H9 (cell line): Measurements from ENCODE around the gene LIN54. TPM values are rescaled to one million over a fixed set of nuclear protein-coding genes. Genes with fewer than 3 reads are reported as not detected.

Experiments
- DNase-seq: peaks from one replicate; pipeline ENCODE4 v3.0.0-alpha.2; 2017
- H2AFZ ChIP-seq: one replicate; pipeline ENCODE4 v1.6.1; 2013; ENCODE audit warnings: mild to moderate bottlenecking, low read length, control low read depth, moderate library complexity
- H2AK5ac ChIP-seq: 2 replicates; pipeline ENCODE4 v1.6.1; 2013; ENCODE audit warnings: low read length, control low read depth, mixed read lengths; ENCODE audit not compliant: insufficient read length
- H2BK120ac ChIP-seq: one replicate; pipeline ENCODE4 v1.6.1; 2013; ENCODE audit warnings: low read depth, mild to moderate bottlenecking, low read length, control low read depth, inconsistent platforms; ENCODE audit not compliant: poor library complexity, severe bottlenecking
- H2BK12ac ChIP-seq: 2 replicates; pipeline ENCODE4 v1.6.1; 2013; ENCODE audit warnings: low read length, control low read depth, mixed read lengths, low read depth; ENCODE audit not compliant: insufficient read length
- H2BK15ac ChIP-seq: 2 replicates; pipeline ENCODE4 v1.6.1; 2013; ENCODE audit warnings: low read depth, low read length, control low read depth
- H2BK20ac ChIP-seq: one replicate; pipeline ENCODE4 v1.6.1; 2013; ENCODE audit warnings: low read depth, mild to moderate bottlenecking, low read length, control low read depth, inconsistent platforms; ENCODE audit not compliant: poor library complexity, severe bottlenecking
- H2BK5ac ChIP-seq: 2 replicates; pipeline ENCODE4 v1.6.1; 2013; ENCODE audit warnings: low read length, control low read depth, mixed read lengths; ENCODE audit not compliant: insufficient read length
- H3K14ac ChIP-seq: 2 replicates; pipeline ENCODE4 v1.6.1; 2013; ENCODE audit warnings: low read length, control low read depth; ENCODE audit not compliant: insufficient read depth
- H3K18ac ChIP-seq: 2 replicates; pipeline ENCODE4 v1.6.1; 2013; ENCODE audit warnings: low read depth, mild to moderate bottlenecking, mixed read lengths, low read length, control low read depth; ENCODE audit not compliant: insufficient read length
- H3K23ac ChIP-seq: 2 replicates; pipeline ENCODE4 v1.6.1; 2013; ENCODE audit warnings: low read length, control low read depth, mixed read lengths, low read depth; ENCODE audit not compliant: insufficient read length
- H3K23me2 ChIP-seq: 2 replicates; pipeline ENCODE4 v1.6.1; 2013; ENCODE audit warnings: low read depth, mild to moderate bottlenecking, mixed read lengths, low read length, control low read depth; ENCODE audit not compliant: insufficient read length, poor library complexity, severe bottlenecking
- H3K27ac ChIP-seq: 2 replicates; pipeline ENCODE4 v1.5.1; 2013; ENCODE audit warnings: low read length, control low read depth, mixed read lengths, low read depth; ENCODE audit not compliant: insufficient read length
- H3K27me3 ChIP-seq: 2 replicates; pipeline ENCODE4 v1.6.1; 2013; ENCODE audit warnings: low read length, control low read depth, inconsistent platforms; ENCODE audit not compliant: insufficient read depth
- H3K4ac ChIP-seq: 2 replicates; pipeline ENCODE4 v1.6.1; 2013; ENCODE audit warnings: low read depth, mild to moderate bottlenecking, control low read depth, inconsistent platforms, low read length, moderate library complexity
- H3K4me1 ChIP-seq: 2 replicates; pipeline ENCODE4 v1.6.1; 2013; ENCODE audit warnings: low read length, control low read depth, inconsistent platforms; ENCODE audit not compliant: insufficient read depth
- H3K4me2 ChIP-seq: 2 replicates; pipeline ENCODE4 v1.6.1; 2013; ENCODE audit warnings: low read length, control low read depth, mixed read lengths; ENCODE audit not compliant: insufficient read length, insufficient read depth
- H3K56ac ChIP-seq: 2 replicates; pipeline ENCODE4 v1.6.1; 2013; ENCODE audit warnings: low read depth, mild to moderate bottlenecking, mixed read lengths, low read length, control low read depth; ENCODE audit not compliant: insufficient read length
- H3K79me1 ChIP-seq: 2 replicates; pipeline ENCODE4 v1.6.1; 2013; ENCODE audit warnings: low read depth, mild to moderate bottlenecking, moderate library complexity, low read length, control low read depth, inconsistent platforms; ENCODE audit not compliant: insufficient read depth, poor library complexity, severe bottlenecking
- H3K79me2 ChIP-seq: 2 replicates; pipeline ENCODE4 v1.6.1; 2013; ENCODE audit warnings: low read length, control low read depth, inconsistent platforms; ENCODE audit not compliant: insufficient read depth
- H3K9ac ChIP-seq: 2 replicates; pipeline ENCODE4 v1.6.1; 2013; ENCODE audit warnings: low read length, control low read depth, mixed read lengths; ENCODE audit not compliant: insufficient read length; ENCODE audit errors: extremely low read depth
- H3K9me3 ChIP-seq: one replicate; pipeline ENCODE4 v1.6.1; 2013; ENCODE audit warnings: low read depth, low read length, inconsistent platforms; ENCODE audit not compliant: control insufficient read depth
- H3T11ph ChIP-seq: one replicate; pipeline ENCODE4 v1.6.1; 2013; ENCODE audit warnings: mild to moderate bottlenecking, low read length, control low read depth, inconsistent platforms
- H4K20me1 ChIP-seq: one replicate; pipeline ENCODE4 v1.6.1; 2013; ENCODE audit not compliant: control insufficient read depth, insufficient read length, insufficient read depth
- H4K5ac ChIP-seq: 2 replicates; pipeline ENCODE4 v1.6.1; 2013; ENCODE audit warnings: low read depth, mild to moderate bottlenecking, mixed read lengths, low read length, control low read depth; ENCODE audit not compliant: insufficient read length
- H4K8ac ChIP-seq: replicated peaks from 2 replicates; pipeline ENCODE4 v1.6.1; 2013; ENCODE audit warnings: low read length, control low read depth, mixed read lengths, low read depth; ENCODE audit not compliant: insufficient read length
- H4K91ac ChIP-seq: 2 replicates; pipeline ENCODE4 v1.6.1; 2013; ENCODE audit warnings: low read depth, mild to moderate bottlenecking, moderate library complexity, mixed read lengths, low read length, control low read depth; ENCODE audit not compliant: insufficient read length
- H3K27ac Mint-ChIP-seq, 3 experiments: 2 replicates in 2 of 3; 3 replicates in 1 of 3; pipeline ENCODE4 v1.8.0; 2020 to 2021; ENCODE audit warnings: mixed read lengths in 3 of 3, mild to moderate bottlenecking in 1 of 3, moderate library complexity in 1 of 3
- H3K27me3 Mint-ChIP-seq: 2 replicates; pipeline ENCODE4 v1.8.0; 2021; ENCODE audit warnings: low read depth, mild to moderate bottlenecking, moderate library complexity, mixed read lengths
- H3K36me3 Mint-ChIP-seq, 3 experiments: 2 replicates in 2 of 3; 3 replicates in 1 of 3; pipeline ENCODE4 v1.8.0; 2020 to 2021; ENCODE audit warnings: low read depth in 3 of 3, mixed read lengths in 3 of 3; ENCODE audit not compliant: insufficient read depth in 1 of 3
- H3K4me1 Mint-ChIP-seq, 2 experiments: 2 replicates each; pipeline ENCODE4 v1.8.0; 2020; ENCODE audit warnings: mixed read lengths in 2 of 2
- H3K4me3 Mint-ChIP-seq, 2 experiments: 2 replicates in 1 of 2; 3 replicates in 1 of 2; pipeline ENCODE4 v1.8.0; 2020 to 2021; ENCODE audit warnings: mild to moderate bottlenecking in 2 of 2, mixed read lengths in 2 of 2, moderate library complexity in 1 of 2
- H3K9me3 Mint-ChIP-seq, 2 experiments: 2 replicates in 1 of 2; 3 replicates in 1 of 2; pipeline ENCODE4 v1.8.0; 2020; ENCODE audit warnings: mild to moderate bottlenecking in 2 of 2, mixed read lengths in 2 of 2, moderate library complexity in 1 of 2
- CTCF ChIP-seq: fragments of 200-600 bp; sonication (generic); conservative IDR thresholded peaks from 3 replicates; pipeline ENCODE4 v1.8.0; 2021; ENCODE audit warnings: antibody characterized with exemption, mild to moderate bottlenecking
- WGBS: extraction: QIAGEN DNeasy Blood & Tissue Kit; methylation state at CpG from one replicate; pipeline ENCODE4 v1.1.7; 2013; ENCODE audit warnings: missing lambda C conversion rate, low lambda C conversion rate, mixed read lengths; ENCODE audit not compliant: insufficient read length; ENCODE audit errors: extremely low coverage; 5-methylcytosine and 5-hydroxymethylcytosine counted together
- total RNA-seq: library from RNA; stranded (reverse); gene quantifications from 2 replicates; pipeline ENCODE4 v1.2.1, GENCODE V29; 2021

The LIN54 gene
- total RNA-seq, 1 experiment from 2014 or later = 16.3 TPM

DNA sequence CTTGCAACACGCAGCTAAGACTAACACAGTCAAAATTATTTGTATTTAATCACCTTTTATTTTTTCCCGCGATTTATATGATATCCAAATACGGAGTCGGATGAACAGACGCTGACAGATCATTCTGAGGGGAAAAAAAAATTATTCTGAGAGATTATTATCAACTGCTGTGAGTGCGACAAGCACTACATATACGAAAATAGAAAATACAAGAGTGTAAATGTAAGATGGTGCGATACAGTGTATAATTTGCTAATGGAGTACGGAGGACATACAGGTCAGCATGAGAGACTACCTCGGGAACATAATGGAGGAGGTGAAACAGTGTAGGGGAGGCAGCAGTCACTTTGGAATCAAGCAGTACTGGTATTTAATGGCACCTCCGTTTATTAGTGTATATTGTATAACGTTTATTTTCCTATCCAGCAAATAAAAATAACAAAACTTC is 2.8 kb upstream of the LIN54 start:
- Histone ChIP-seq H3K27ac (no peak overlapping the region), H3K4me1 (peaks cover 4% of the 10 kb centered on the region; the same call in 1 of the 2 replicates), H4K91ac (no peak overlapping the region), H2AFZ (no peak overlapping the region), H2BK12ac (no peak overlapping the region), H2AK5ac (no peak overlapping the region), H3K79me1 (no peaks in the 10 kb centered on the region), H3K27me3 (no peaks in the 10 kb centered on the region), H3K14ac (no peak overlapping the region), H3K23me2 (peaks cover 9% of the 10 kb centered on the region), H3K23ac (no peak overlapping the region), H3K4ac (no peak overlapping the region), H3K4me2 (peak overlapping the region; percentile 51), H3K9ac (peak overlapping the region; percentile 70), H3K56ac (no peak overlapping the region), H2BK20ac (no peak overlapping the region), H3K79me2 (no peaks in the 10 kb centered on the region), H4K5ac (no peak overlapping the region), H3T11ph (no peak overlapping the region), H2BK5ac (no peak overlapping the region), H3K18ac (no peak overlapping the region), H4K20me1 (no peaks in the 10 kb centered on the region), H4K8ac (no peak overlapping the region), H2BK15ac (no peak overlapping the region), H2BK120ac (no peak overlapping the region), H3K9me3 (no peaks in the 10 kb centered on the region)
- DNase-seq = no peak
- H3K4me1 Mint-ChIP-seq = peaks cover 32 to 35% of the 10 kb centered on the region in 2 experiments
- no peaks in the 10 kb centered on the region for H3K9me3 Mint-ChIP-seq
- peak overlapping the region; percentile 9 to 86 (median 83); a peak in 5 of 7 replicates for H3K27ac Mint-ChIP-seq
- H3K27me3 Mint-ChIP-seq = peaks cover 13% of the 10 kb centered on the region
- WGBS = no CpG with 5 or more reads among the region's 13 CpGs
- peak overlapping the region; percentile 66 to 84 for H3K4me3 Mint-ChIP-seq
- H3K36me3 Mint-ChIP-seq = no peaks in the 10 kb centered on the region; a peak in 2 of 7 replicates
- TF ChIP-seq CTCF = no peak
